GM23338 (cell line): ENCODE results near the gene ADGB.

ENCODE experiments used
- CREB1 ChIP-seq: fragments of 250-450 bp; sonication (Bioruptor Pico); IDR thresholded peaks from 2 replicates; pipeline ENCODE4 v1.5.0; 2020; ENCODE audit warnings: low read depth, mild to moderate bottlenecking, moderate library complexity
- CTCF ChIP-seq, 2 experiments: fragments of 200-600 bp in 1 of 2; sonication (generic) in 1 of 2; conservative IDR thresholded peaks; 2 replicates each; pipeline versions ENCODE4 v1.5.1 to v1.6.1; 2016 to 2017; ENCODE audit warnings: antibody characterized with exemption in 2 of 2, low read depth in 2 of 2, mild to moderate bottlenecking in 2 of 2, moderate library complexity in 1 of 2
- EZH2 ChIP-seq: fragments of 200-600 bp; sonication (generic); IDR thresholded peaks from one replicate; pipeline ENCODE4 v1.8.0; 2017; ENCODE audit warnings: antibody characterized with exemption, mild to moderate bottlenecking, low read depth; ENCODE audit not compliant: unreplicated experiment
- EZH2phosphoT487 ChIP-seq: fragments of 200-600 bp; sonication (generic); IDR thresholded peaks from one replicate; pipeline ENCODE4 v1.8.1; 2018; ENCODE audit warnings: antibody characterized with exemption; ENCODE audit not compliant: unreplicated experiment
- JUNB ChIP-seq: IDR thresholded peaks from one replicate; pipeline ENCODE4 v1.6.1; 2016; ENCODE audit warnings: antibody characterized with exemption; ENCODE audit not compliant: unreplicated experiment
- NANOG ChIP-seq: IDR thresholded peaks from 2 replicates; pipeline ENCODE4 v1.6.1; 2016; ENCODE audit warnings: antibody characterized with exemption, borderline replicate concordance
- POLR2AphosphoS5 ChIP-seq: IDR thresholded peaks from 2 replicates; pipeline ENCODE4 v1.6.1; 2016; ENCODE audit warnings: antibody characterized with exemption, low read depth
- REST ChIP-seq: IDR thresholded peaks from one replicate; pipeline ENCODE4 v1.6.1; 2018; ENCODE audit warnings: antibody characterized with exemption; ENCODE audit not compliant: unreplicated experiment
- STAT1 ChIP-seq: IDR thresholded peaks from one replicate; pipeline ENCODE4 v1.6.1; 2016; ENCODE audit warnings: antibody characterized with exemption; ENCODE audit not compliant: unreplicated experiment
- ZNF114 ChIP-seq: fragments of 250-450 bp; sonication (Bioruptor Pico); IDR thresholded peaks from 2 replicates; pipeline ENCODE4 v1.5.0; 2020; ENCODE audit warnings: mild to moderate bottlenecking, moderate library complexity

- no peak for TF ChIP-seq JUNB
- no peak for TF ChIP-seq EZH2phosphoT487
- no peak for TF ChIP-seq CTCF (conservative IDR thresholded peaks at IDR 0.05; ENCODE audit: low read depth in 2 of 2)
- TF ChIP-seq ZNF114 (CRISPR knock-in tag), result no peak
- no peak for TF ChIP-seq CREB1 (CRISPR knock-in tag)
- TF ChIP-seq EZH2, result no peak
- no peak for TF ChIP-seq NANOG
- TF ChIP-seq POLR2AphosphoS5, result no peak
- no peak for TF ChIP-seq REST
- TF ChIP-seq STAT1, result no peak
Measured at GRCh38 chr6:146813554-146813953, 214.8 kb downstream of the ADGB start.
